Measurements from ENCODE around the gene FADS2.

FADS2 gene

GRCh38 chr11:61914471-61915171 is 86.5 kb downstream of the FADS2 start:
- no peak overlapping the region for H3K4me3 ChIP-seq (ENCODE audit: low read length)
- DNase-seq (ENCODE audit: low read depth), result no peak
- TF ChIP-seq CTCF (IDR thresholded peaks at IDR 0.05; ENCODE audit: insufficient read depth, low read depth, low read length, missing control alignments), result no peak

GRCh38 chr11:61916737-61917333 is 88.7 kb downstream of the FADS2 start:
- no peak for TF ChIP-seq CTCF (IDR thresholded peaks at IDR 0.05; ENCODE audit: insufficient read depth, low read depth, low read length, missing control alignments)
- DNase-seq (ENCODE audit: low read depth), result no peak
- H3K4me3 ChIP-seq (ENCODE audit: low read length), result no peak overlapping the region
